Mammary epithelial cell (primary cell): ENCODE results near the gene KCNMA1.

Source experiments
- CTCF ChIP-seq, 2 donors: IDR thresholded peaks in 1 of 2; conservative IDR thresholded peaks in 1 of 2; 2 replicates each; pipeline ENCODE4 v1.5.1; 2011 to 2012; ENCODE audit warnings: inconsistent platforms in 2 of 2, low read length in 2 of 2, mild to moderate bottlenecking in 2 of 2, control low read depth in 1 of 2, low read depth in 1 of 2; ENCODE audit not compliant: insufficient read depth in 1 of 2; ENCODE audit errors: extremely low read depth in 1 of 2
- EZH2 ChIP-seq: IDR thresholded peaks from 2 replicates; pipeline ENCODE4 v1.6.1; 2012; ENCODE audit warnings: low read length, inconsistent platforms, borderline replicate concordance

- TF ChIP-seq EZH2 (no peak), CTCF (conservative IDR thresholded peaks at IDR 0.05 in 1 of 2, IDR thresholded peaks at IDR 0.05 in 1 of 2; ENCODE audit: extremely low read depth in 1 of 2, insufficient read depth in 1 of 2, low read depth in 1 of 2, low read length in 2 of 2) (no peak)
Observed at GRCh38 chr10:76883596-76883995, 754.0 kb downstream of the KCNMA1 start.
